Measurements from ENCODE around the gene RFLNA. TPM values are rescaled to one million over a fixed set of nuclear protein-coding genes. Genes with fewer than 3 reads are reported as not detected.

The RFLNA gene
- polyA plus RNA-seq, 1 donor from 2014 or later: 9.6 TPM

- Histone ChIP-seq H3K27me3 (ENCODE audit: insufficient read depth, low read depth, low read length) (no peaks in the 10 kb centered on the region), H3K79me2 (replicated peaks; ENCODE audit: insufficient read depth, low read length) (no peaks in the 10 kb centered on the region), H2AFZ (ENCODE audit: low read depth, low read length) (no peak overlapping the region), H3K27ac (ENCODE audit: low read length) (no peak overlapping the region), H4K20me1 (ENCODE audit: insufficient read depth) (no peaks in the 10 kb centered on the region), H3K9me3 (ENCODE audit: low read length) (no peaks in the 10 kb centered on the region), H3F3A (ENCODE audit: insufficient read depth, low read length, poor library complexity, severe bottlenecking) (no peaks in the 10 kb centered on the region), H3K36me3 (ENCODE audit: insufficient read depth, low read length) (no peaks in the 10 kb centered on the region), H3K4me3 (ENCODE audit: low read length) (no peak overlapping the region), H3K4me2 (ENCODE audit: low read length) (no peak overlapping the region), H3K9ac (ENCODE audit: low read length) (no peak overlapping the region), H3K9me2 (ENCODE audit: insufficient read depth, low read length) (no peaks in the 10 kb centered on the region)
- TF ChIP-seq MXI1 (conservative IDR thresholded peaks at IDR 0.05; ENCODE audit: poor library complexity, severe bottlenecking) (no peak), CTCF (IDR thresholded peaks at IDR 0.05; ENCODE audit: poor library complexity, severe bottlenecking) (no peak), TAF1 (IDR thresholded peaks at IDR 0.05; ENCODE audit: low read depth) (no peak), EP300 (conservative IDR thresholded peaks at IDR 0.05; ENCODE audit: poor library complexity, severe bottlenecking) (no peak), REST (IDR thresholded peaks at IDR 0.05; ENCODE audit: borderline replicate concordance) (no peak), POLR2AphosphoS5 (IDR thresholded peaks at IDR 0.05) (no peak), EZH2 (IDR thresholded peaks at IDR 0.05; ENCODE audit: borderline replicate concordance, insufficient read depth, low read length, poor library complexity, severe bottlenecking) (no peak), RAD21 (conservative IDR thresholded peaks at IDR 0.05) (no peak), SMC3 (conservative IDR thresholded peaks at IDR 0.05; ENCODE audit: poor library complexity) (no peak)
These were observed 11.1 kb downstream of the RFLNA start for GRCh38 chr12:124305776-124306685.

GRCh38 chr12:124306686-124307555, 12.0 kb downstream of the RFLNA start:
- no peaks in the 10 kb centered on the region for H3K9me3 ChIP-seq (ENCODE audit: low read length)
- no peak overlapping the region for H2AFZ ChIP-seq (ENCODE audit: low read depth, low read length)

More at GRCh38 chr12:124306686-124307555, 12.0 kb downstream of the RFLNA start:
- H3K79me2 ChIP-seq (replicated peaks; ENCODE audit: insufficient read depth, low read length): no peaks in the 10 kb centered on the region
- no peak overlapping the region for H3K4me3 ChIP-seq (ENCODE audit: low read length)
- no peak overlapping the region for H3K9ac ChIP-seq (ENCODE audit: low read length)
- H3F3A ChIP-seq (ENCODE audit: insufficient read depth, low read length, poor library complexity, severe bottlenecking): no peaks in the 10 kb centered on the region
- H3K9me2 ChIP-seq (ENCODE audit: insufficient read depth, low read length): no peaks in the 10 kb centered on the region
- no peaks in the 10 kb centered on the region for H3K27me3 ChIP-seq (ENCODE audit: insufficient read depth, low read depth, low read length)
- TF ChIP-seq CTCF (IDR thresholded peaks at IDR 0.05; ENCODE audit: poor library complexity, severe bottlenecking) (no peak), EZH2 (IDR thresholded peaks at IDR 0.05; ENCODE audit: borderline replicate concordance, insufficient read depth, low read length, poor library complexity, severe bottlenecking) (no peak), TAF1 (IDR thresholded peaks at IDR 0.05; ENCODE audit: low read depth) (no peak), SMC3 (conservative IDR thresholded peaks at IDR 0.05; ENCODE audit: poor library complexity) (no peak), REST (IDR thresholded peaks at IDR 0.05; ENCODE audit: borderline replicate concordance) (no peak), EP300 (conservative IDR thresholded peaks at IDR 0.05; ENCODE audit: poor library complexity, severe bottlenecking) (no peak), POLR2AphosphoS5 (IDR thresholded peaks at IDR 0.05) (no peak), RAD21 (conservative IDR thresholded peaks at IDR 0.05) (no peak), MXI1 (conservative IDR thresholded peaks at IDR 0.05; ENCODE audit: poor library complexity, severe bottlenecking) (no peak)
- no peak overlapping the region for H3K27ac ChIP-seq (ENCODE audit: low read length)
- H4K20me1 ChIP-seq (ENCODE audit: insufficient read depth): no peaks in the 10 kb centered on the region
- H3K36me3 ChIP-seq (ENCODE audit: insufficient read depth, low read length): no peaks in the 10 kb centered on the region
- H3K4me2 ChIP-seq (ENCODE audit: low read length): no peak overlapping the region
